GM19193 (cell line): ENCODE data around the gene CRACR2B.

ENCODE experiments used
- POLR2A ChIP-seq: IDR thresholded peaks from 4 replicates; pipeline ENCODE4 v1.6.1; 2011; ENCODE audit not compliant: insufficient read depth, insufficient read length; ENCODE audit errors: extremely low read depth

The CRACR2B gene

GRCh38 chr11:858053-858761 is 30.5 kb downstream of the CRACR2B start:
- TF ChIP-seq POLR2A, result no peak

- TF ChIP-seq POLR2A, result no peak
Observed at GRCh38 chr11:858762-859339, 31.1 kb downstream of the CRACR2B start.

- no peak for TF ChIP-seq POLR2A
Observed at GRCh38 chr11:859394-860131, 31.8 kb downstream of the CRACR2B start.

GRCh38 chr11:860234-861104 is 32.8 kb downstream of the CRACR2B start:
- no peak for TF ChIP-seq POLR2A

- TF ChIP-seq POLR2A, result no peak
Observed at GRCh38 chr11:861105-861479, 33.4 kb downstream of the CRACR2B start.

- no peak for TF ChIP-seq POLR2A
Observed at GRCh38 chr11:862081-862661, 34.5 kb downstream of the CRACR2B start.

- TF ChIP-seq POLR2A, result no peak
Observed at GRCh38 chr11:862696-863022, 34.9 kb downstream of the CRACR2B start.

GRCh38 chr11:863023-863909 is 35.5 kb downstream of the CRACR2B start:
- no peak for TF ChIP-seq POLR2A

- no peak for TF ChIP-seq POLR2A
Observed at GRCh38 chr11:863910-864827, 36.5 kb downstream of the CRACR2B start.

- TF ChIP-seq POLR2A, result no peak
Observed at GRCh38 chr11:864898-865297, 37.2 kb downstream of the CRACR2B start.

- no peak for TF ChIP-seq POLR2A
Observed at GRCh38 chr11:865462-866430, 38.0 kb downstream of the CRACR2B start.

GRCh38 chr11:866481-866880 is 38.8 kb downstream of the CRACR2B start:
- TF ChIP-seq POLR2A, result no peak
